Thyroid gland (tissue), 4 donors: Measurements from ENCODE around the gene OSBPL1A. TPM values are rescaled to one million over a fixed set of nuclear protein-coding genes. Genes with fewer than 3 reads are reported as not detected.

Source experiments
- DNase-seq, 2 donors: peaks; one replicate each; pipeline ENCODE4 v3.0.0-alpha.2; 2019
- H3K27ac ChIP-seq, 3 donors: fragments of 200-600 bp; sonication (generic); 1 replicate in 2 of 3; 2 replicates in 1 of 3; pipeline ENCODE4 v1.5.1; 2016 to 2019; ENCODE audit warnings: mild to moderate bottlenecking in 1 of 3, moderate library complexity in 1 of 3
- H3K27me3 ChIP-seq: fragments of 200-600 bp; sonication (generic); one replicate; pipeline ENCODE4 v1.5.1; 2019
- H3K36me3 ChIP-seq, 2 donors: fragments of 200-600 bp; sonication (generic); one replicate each; pipeline ENCODE4 v1.5.1; 2016 to 2019
- H3K4me1 ChIP-seq, 2 donors: fragments of 200-600 bp; sonication (generic); one replicate each; pipeline ENCODE4 v1.5.1; 2017 to 2019
- H3K4me3 ChIP-seq, 3 donors: fragments of 200-600 bp; sonication (generic); replicated peaks in 1 of 3; 1 replicate in 2 of 3; 2 replicates in 1 of 3; pipeline ENCODE4 v1.5.1; 2016; ENCODE audit warnings: mild to moderate bottlenecking in 1 of 3
- H3K9me3 ChIP-seq: fragments of 200-600 bp; sonication (generic); one replicate; pipeline ENCODE4 v1.5.1; 2017
- POLR2A ChIP-seq, 2 donors: fragments of 450-650 bp; IDR thresholded peaks; one replicate each; pipeline ENCODE4 v1.6.1; 2017; ENCODE audit warnings: antibody characterized with exemption in 2 of 2, mild to moderate bottlenecking in 2 of 2, moderate library complexity in 1 of 2
- WGBS, 2 donors: methylation state at CpG; one replicate each; pipeline ENCODE4 v1.1.5; 2017; 5-methylcytosine and 5-hydroxymethylcytosine counted together
- intact Hi-C: fragments of 100-400 bp; cut with DNase I; formaldehyde crosslinking; loops from one replicate; pipeline ENCODE4 v1.15.1; 2023
- total RNA-seq, 4 donors: library from RNA; depleted of rRNA; stranded (reverse); fragments of >200 nt; gene quantifications; one replicate each; pipeline ENCODE4 v1.2.3, GENCODE V29; 2016
- TF ChIP-seq, protein P1 (sequence below), 6 experiments: fragments of 200-600 bp in 3 of 6; fragments of 450-650 bp in 3 of 6; sonication (generic) in 3 of 6; IDR thresholded peaks; one replicate each; pipeline ENCODE4 v1.5.1; 2016 to 2019; ENCODE audit warnings: antibody characterized with exemption in 6 of 6, mild to moderate bottlenecking in 2 of 6, inconsistent platforms in 1 of 6, moderate library complexity in 1 of 6

Gene OSBPL1A
- total RNA-seq, 4 donors from 2014 or later, result 47.0 to 57.4 (median 48.2) TPM

DNA sequence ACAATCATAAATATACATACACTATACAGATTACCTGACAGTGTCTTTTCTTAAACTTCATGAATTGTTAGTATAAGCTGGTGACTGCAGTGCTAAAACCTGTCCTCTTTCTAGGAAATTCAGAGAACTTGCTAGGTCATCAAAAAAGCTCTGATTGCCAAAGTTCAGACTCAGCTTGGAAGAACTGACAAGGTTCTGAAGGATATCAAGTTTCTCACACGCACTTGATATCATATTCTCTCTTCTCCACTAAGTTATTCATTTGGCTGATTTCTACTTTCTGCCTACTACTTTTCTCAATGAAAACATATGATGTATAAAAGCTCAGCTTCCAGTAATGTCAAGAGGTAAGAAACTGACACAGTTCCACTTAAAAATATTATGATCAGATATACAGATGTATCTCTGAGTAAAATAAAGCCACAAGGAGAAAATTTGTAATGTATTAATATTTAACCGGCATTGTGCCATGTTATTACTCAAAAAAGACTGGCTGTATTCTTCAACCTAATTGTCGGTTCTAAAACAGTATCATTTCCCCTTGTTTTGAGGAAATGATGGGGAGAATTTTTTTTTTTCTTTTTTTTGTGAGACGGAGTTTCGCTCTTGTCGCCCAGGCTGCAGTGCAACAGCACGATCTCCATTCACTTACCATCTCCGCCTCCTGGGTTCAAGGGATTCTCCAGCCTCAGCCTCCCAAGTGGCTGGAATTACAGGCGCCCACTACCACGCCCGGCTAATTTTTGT, 2.4 kb downstream of the OSBPL1A start:
- H3K4me1 ChIP-seq, result peaks cover 5 to 12% of the 10 kb centered on the region in 2 donors
- TF ChIP-seq, protein P1, sequence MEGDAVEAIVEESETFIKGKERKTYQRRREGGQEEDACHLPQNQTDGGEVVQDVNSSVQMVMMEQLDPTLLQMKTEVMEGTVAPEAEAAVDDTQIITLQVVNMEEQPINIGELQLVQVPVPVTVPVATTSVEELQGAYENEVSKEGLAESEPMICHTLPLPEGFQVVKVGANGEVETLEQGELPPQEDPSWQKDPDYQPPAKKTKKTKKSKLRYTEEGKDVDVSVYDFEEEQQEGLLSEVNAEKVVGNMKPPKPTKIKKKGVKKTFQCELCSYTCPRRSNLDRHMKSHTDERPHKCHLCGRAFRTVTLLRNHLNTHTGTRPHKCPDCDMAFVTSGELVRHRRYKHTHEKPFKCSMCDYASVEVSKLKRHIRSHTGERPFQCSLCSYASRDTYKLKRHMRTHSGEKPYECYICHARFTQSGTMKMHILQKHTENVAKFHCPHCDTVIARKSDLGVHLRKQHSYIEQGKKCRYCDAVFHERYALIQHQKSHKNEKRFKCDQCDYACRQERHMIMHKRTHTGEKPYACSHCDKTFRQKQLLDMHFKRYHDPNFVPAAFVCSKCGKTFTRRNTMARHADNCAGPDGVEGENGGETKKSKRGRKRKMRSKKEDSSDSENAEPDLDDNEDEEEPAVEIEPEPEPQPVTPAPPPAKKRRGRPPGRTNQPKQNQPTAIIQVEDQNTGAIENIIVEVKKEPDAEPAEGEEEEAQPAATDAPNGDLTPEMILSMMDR (IDR thresholded peaks at IDR 0.05), result no peak
- no peaks in the 10 kb centered on the region for H3K36me3 ChIP-seq
- H3K4me3 ChIP-seq, result no peak overlapping the region
- WGBS, 2 donors, result 84 to 85% methylated on average over 11 of the region's 11 CpGs
- DNase-seq, result no peak
- intact Hi-C loops, result loop anchor here (10.0 kb wide), 1 partner anchor 960 kb away; the partner anchor contains the start of gene ZNF521
- no peaks in the 10 kb centered on the region for H3K9me3 ChIP-seq
- H3K27me3 ChIP-seq, result no peaks in the 10 kb centered on the region
- no peak overlapping the region for H3K27ac ChIP-seq

DNA sequence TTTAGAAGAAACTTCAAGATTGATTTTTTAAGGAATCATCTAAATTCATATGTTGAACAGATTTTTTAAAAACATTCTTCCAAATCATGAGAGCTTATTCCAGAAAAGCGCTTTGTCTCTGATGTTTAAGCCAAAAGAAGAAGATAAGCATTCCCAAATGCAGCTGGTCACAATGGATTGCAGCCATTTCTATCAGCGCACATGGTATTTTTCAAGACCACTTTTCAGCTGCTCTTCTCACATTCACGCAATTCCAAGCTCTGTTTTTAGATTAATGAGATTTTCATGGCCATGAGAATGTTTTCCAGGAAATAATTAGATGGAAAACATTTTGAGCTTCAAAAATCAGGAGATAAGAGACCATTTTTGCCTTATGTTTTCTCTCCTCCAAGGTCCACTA, 8.7 kb downstream of the OSBPL1A start:
- no peaks in the 10 kb centered on the region for H3K9me3 ChIP-seq
- intact Hi-C loops, result no loop called here

DNA sequence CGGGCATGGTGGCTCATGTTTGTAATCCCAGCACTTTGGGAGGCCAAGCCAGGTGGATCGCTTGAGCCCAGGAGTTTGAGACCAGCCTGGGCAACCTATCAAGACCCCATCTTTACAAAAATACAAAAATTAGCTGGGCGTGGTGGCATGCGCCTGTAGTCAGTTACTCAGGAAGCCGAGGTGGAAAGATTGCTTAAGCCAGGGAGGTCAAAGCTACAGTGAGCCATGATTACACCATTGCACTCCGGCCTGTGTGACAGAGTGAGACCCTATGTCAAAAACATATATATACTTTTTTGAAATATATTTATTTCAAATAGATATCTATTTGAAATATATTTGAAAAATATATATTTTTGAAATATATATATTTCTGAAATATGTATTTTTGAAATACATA, 10.9 kb downstream of the OSBPL1A start:
- H3K9me3 ChIP-seq, result no peaks in the 10 kb centered on the region
- intact Hi-C loops, result no loop called here
- no peaks in the 10 kb centered on the region for H3K36me3 ChIP-seq
- H3K4me1 ChIP-seq, result no peaks in the 10 kb centered on the region
- WGBS, 2 donors, result 94 to 96% methylated on average over 6 of the region's 6 CpGs
- no peak overlapping the region for H3K4me3 ChIP-seq
- DNase-seq, result no peak
- TF ChIP-seq POLR2A (IDR thresholded peaks at IDR 0.05), result no peak
- H3K27ac ChIP-seq, result no peak overlapping the region
- H3K27me3 ChIP-seq, result no peaks in the 10 kb centered on the region

More for the DNA sequence above, 8.7 kb downstream of the OSBPL1A start:
- Histone ChIP-seq H3K27me3 (no peaks in the 10 kb centered on the region), H3K27ac (no peak overlapping the region), H3K4me3 (no peak overlapping the region), H3K36me3 (no peaks in the 10 kb centered on the region), H3K4me1 (no peaks in the 10 kb centered on the region)
- no peak for DNase-seq
- 83 to 84% methylated on average over 3 of the region's 3 CpGs for WGBS, 2 donors
- TF ChIP-seq, protein P1 (IDR thresholded peaks at IDR 0.05), result no peak
- no peak for TF ChIP-seq POLR2A (IDR thresholded peaks at IDR 0.05)

DNA sequence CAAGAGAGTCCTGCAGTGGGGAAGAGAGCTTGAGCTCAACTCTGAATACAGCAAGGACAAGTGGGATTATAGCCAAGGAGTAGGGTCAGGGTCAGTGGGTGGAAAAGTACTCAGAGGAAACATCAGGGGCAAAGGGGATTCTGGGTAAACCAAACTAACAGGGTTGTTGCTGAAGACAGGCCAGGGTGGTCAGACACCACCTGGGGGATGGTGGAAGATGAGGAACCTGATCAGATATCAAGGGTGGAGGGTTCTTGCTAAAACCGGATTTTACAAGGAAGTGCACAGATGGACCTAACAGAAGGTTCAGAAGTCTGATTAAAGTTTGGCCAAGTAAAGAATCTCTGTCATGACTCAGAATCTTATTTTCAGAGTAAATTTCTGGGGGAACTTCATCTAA, 16.5 kb downstream of the OSBPL1A start:
- intact Hi-C loops, result no loop called here
- 85 to 95% methylated on average over 1 of the region's 1 CpG for WGBS, 2 donors
- H3K9me3 ChIP-seq, result no peaks in the 10 kb centered on the region

DNA sequence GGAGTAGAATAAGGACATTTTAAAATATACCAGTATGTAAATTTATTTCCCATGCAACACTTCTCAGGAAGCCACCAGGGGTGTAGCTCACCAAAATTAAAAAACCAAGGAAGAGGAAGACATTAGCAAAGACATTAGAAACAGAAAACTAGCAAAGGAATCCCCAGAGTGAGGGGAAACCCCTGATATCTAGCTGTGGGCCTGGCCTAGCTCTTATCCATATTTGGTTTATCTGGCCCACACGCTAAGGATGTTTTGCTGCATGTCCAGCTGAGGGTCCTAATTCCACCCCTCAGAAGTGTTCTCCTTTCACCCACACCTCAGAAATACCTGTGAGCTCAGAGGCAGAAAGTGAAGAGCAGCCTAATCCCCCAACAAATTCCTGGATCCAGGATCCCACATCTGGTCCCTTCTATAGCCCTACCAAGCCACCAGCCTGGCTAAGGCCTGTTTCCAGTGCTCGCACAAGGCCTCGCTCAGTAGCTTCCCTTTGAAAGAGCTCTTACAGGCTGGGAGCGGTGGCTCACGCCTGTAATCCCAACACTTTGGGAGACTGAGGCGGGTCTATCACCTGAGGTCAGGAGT, 17.4 kb downstream of the OSBPL1A start:
- H3K36me3 ChIP-seq, result no peaks in the 10 kb centered on the region

More for the DNA sequence above, 16.5 kb downstream of the OSBPL1A start:
- Histone ChIP-seq H3K27ac (no peak overlapping the region), H3K4me1 (no peaks in the 10 kb centered on the region), H3K36me3 (no peaks in the 10 kb centered on the region), H3K27me3 (no peaks in the 10 kb centered on the region), H3K4me3 (no peak overlapping the region)
- TF ChIP-seq, protein P1 (IDR thresholded peaks at IDR 0.05), result no peak
- no peak for TF ChIP-seq POLR2A (IDR thresholded peaks at IDR 0.05)
- DNase-seq, result no peak

More for the DNA sequence above, 17.4 kb downstream of the OSBPL1A start:
- WGBS, 2 donors, result 94 to 97% methylated on average over 6 of the region's 6 CpGs
- DNase-seq, result no peak
- no peak overlapping the region for H3K4me3 ChIP-seq
- no peaks in the 10 kb centered on the region for H3K4me1 ChIP-seq
- H3K9me3 ChIP-seq, result no peaks in the 10 kb centered on the region
- no peaks in the 10 kb centered on the region for H3K27me3 ChIP-seq
- no peak for TF ChIP-seq POLR2A (IDR thresholded peaks at IDR 0.05)
- TF ChIP-seq, protein P1 (IDR thresholded peaks at IDR 0.05), result no peak
- no peak overlapping the region for H3K27ac ChIP-seq
- intact Hi-C loops, result no loop called here
